GM21528 (cell line): ENCODE measurements around the gene PLB1.
"Not testable (repeated sequence)": the region's sequence is repeated elsewhere in the genome, so short reads cannot be mapped to it uniquely, and the experiment has no call there.

Experiments used
- ATAC-seq: cut with Tn5 transposase; IDR thresholded peaks from one replicate; pipeline ENCODE4 v1.9.1; 2021; ENCODE audit warnings: mild to moderate bottlenecking, moderate library complexity; ENCODE audit not compliant: unreplicated experiment, low FRiP score

PLB1 gene

GRCh38 chr2:28656937-28657615 lies 161.2 kb downstream of the PLB1 start:
- ATAC-seq: no peak

- ATAC-seq: no peak
These were observed 162.5 kb downstream of the PLB1 start for GRCh38 chr2:28658369-28658768.

- no peak for ATAC-seq
These were observed 163.3 kb downstream of the PLB1 start for GRCh38 chr2:28659127-28659526.

GRCh38 chr2:28661589-28662001 lies 165.7 kb downstream of the PLB1 start:
- ATAC-seq: no peak

- ATAC-seq: no peak
These were observed 166.2 kb downstream of the PLB1 start for GRCh38 chr2:28662044-28662443.

- no peak for ATAC-seq
These were observed 166.8 kb downstream of the PLB1 start for GRCh38 chr2:28662468-28663181.

- no peak for ATAC-seq
These were observed 167.5 kb downstream of the PLB1 start for GRCh38 chr2:28663359-28663758.

- ATAC-seq: no peak
These were observed 168.4 kb downstream of the PLB1 start for GRCh38 chr2:28664120-28664842.

- ATAC-seq: no peak
These were observed 169.3 kb downstream of the PLB1 start for GRCh38 chr2:28665041-28665704.

GRCh38 chr2:28665811-28666377 lies 170.0 kb downstream of the PLB1 start:
- not testable (repeated sequence) for ATAC-seq

- no peak for ATAC-seq
These were observed 170.8 kb downstream of the PLB1 start for GRCh38 chr2:28666496-28667184.

GRCh38 chr2:28667261-28667660 lies 171.4 kb downstream of the PLB1 start:
- ATAC-seq: no peak

- no peak for ATAC-seq
These were observed 172.4 kb downstream of the PLB1 start for GRCh38 chr2:28668106-28668814.

- ATAC-seq: no peak
These were observed 173.0 kb downstream of the PLB1 start for GRCh38 chr2:28668880-28669279.

- ATAC-seq: no peak
These were observed 175.0 kb downstream of the PLB1 start for GRCh38 chr2:28670856-28671255.

- no peak for ATAC-seq
These were observed 177.5 kb downstream of the PLB1 start for GRCh38 chr2:28673338-28673737.

GRCh38 chr2:28674062-28674712 lies 178.3 kb downstream of the PLB1 start:
- ATAC-seq: no peak

GRCh38 chr2:28674713-28675068 lies 178.8 kb downstream of the PLB1 start:
- no peak for ATAC-seq
